DMS114 treated with DMSO at 0.1 percent for 48 hours (cell line): ENCODE results near the gene FTSJ1.
"Not testable (repeated sequence)": the region's sequence is repeated elsewhere in the genome, so short reads cannot be mapped to it uniquely, and the experiment has no call there.

Source experiments
- DNase-seq: peaks from one replicate; lab custom pipeline; 2025; ENCODE audit not compliant: unreplicated experiment; lab: John Stamatoyannopoulos, UW

The FTSJ1 gene

GRCh38 chrX:48492293-48492910 lies 16.4 kb downstream of the FTSJ1 start:
- DNase-seq: no peak

DNA sequence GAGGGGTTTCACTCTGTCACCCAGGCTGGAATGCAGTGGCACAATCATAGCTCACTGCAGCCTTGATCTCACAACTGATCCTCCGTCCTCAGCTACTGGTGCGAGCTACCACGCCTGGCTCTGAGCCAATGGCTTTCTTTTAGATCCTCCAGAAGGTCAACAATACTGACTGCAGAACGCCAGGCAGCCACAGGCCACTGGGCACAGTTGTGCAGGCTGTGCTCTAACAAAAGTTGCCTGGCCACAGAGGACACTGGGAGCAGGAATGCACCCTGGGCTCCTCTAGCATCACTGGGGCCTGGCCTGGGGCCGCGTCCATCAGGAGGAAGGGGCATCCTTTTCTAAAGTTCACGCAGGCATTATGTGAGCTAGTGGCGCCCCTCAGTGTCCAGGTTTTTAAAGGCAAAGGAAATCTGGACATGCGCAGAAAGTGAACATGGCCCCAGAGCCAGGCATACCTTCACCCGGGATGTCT lies 17.9 kb downstream of the FTSJ1 start:
- no peak for DNase-seq

DNA sequence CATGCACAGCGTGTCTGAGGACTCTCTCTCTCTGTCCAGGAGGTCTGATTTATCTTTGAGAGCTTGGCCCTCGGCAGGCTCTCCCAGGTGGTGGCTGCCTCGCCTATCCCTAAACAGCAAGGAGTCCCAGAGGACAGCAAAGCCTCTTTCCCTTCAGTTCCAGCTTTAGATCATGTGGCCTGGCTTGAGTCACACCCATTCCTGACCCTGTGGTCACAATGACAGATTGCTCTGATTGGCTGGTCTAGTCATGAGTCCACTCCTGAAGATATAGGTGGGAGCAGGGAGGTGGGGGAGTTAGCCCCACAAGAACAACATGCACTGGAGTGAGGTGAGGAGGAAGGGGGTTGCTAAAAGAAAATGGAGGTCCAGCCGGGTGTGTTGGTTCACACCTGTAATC lies 20.7 kb downstream of the FTSJ1 start:
- DNase-seq: no peak

- DNase-seq: no peak
Measured at GRCh38 chrX:48497871-48498270, 21.9 kb downstream of the FTSJ1 start.

GRCh38 chrX:48498374-48498809 lies 22.4 kb downstream of the FTSJ1 start:
- no peak for DNase-seq

GRCh38 chrX:48504261-48504660 lies 28.3 kb downstream of the FTSJ1 start:
- DNase-seq: no peak

GRCh38 chrX:48505481-48505880 lies 29.5 kb downstream of the FTSJ1 start:
- no peak for DNase-seq

DNA sequence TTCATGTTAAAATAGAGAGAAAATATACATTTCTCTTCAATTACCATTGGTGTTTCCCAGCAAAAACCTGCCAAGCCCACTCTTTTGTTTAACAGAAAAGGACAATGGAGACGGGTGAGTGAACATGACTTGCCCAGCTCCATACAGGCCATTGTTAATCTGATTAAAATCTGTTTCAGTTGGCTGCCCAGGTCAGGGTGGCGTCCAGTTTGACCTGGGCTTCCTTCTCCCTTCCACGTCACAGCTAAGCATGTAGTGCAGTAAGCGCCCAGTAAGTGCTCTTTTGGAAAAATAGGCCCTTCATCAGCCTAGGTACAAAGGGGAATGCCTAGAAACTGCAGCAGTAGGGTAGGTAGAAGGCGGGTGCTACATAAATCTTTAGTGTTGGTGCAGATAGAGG lies 31.2 kb downstream of the FTSJ1 start:
- no peak for DNase-seq

DNA sequence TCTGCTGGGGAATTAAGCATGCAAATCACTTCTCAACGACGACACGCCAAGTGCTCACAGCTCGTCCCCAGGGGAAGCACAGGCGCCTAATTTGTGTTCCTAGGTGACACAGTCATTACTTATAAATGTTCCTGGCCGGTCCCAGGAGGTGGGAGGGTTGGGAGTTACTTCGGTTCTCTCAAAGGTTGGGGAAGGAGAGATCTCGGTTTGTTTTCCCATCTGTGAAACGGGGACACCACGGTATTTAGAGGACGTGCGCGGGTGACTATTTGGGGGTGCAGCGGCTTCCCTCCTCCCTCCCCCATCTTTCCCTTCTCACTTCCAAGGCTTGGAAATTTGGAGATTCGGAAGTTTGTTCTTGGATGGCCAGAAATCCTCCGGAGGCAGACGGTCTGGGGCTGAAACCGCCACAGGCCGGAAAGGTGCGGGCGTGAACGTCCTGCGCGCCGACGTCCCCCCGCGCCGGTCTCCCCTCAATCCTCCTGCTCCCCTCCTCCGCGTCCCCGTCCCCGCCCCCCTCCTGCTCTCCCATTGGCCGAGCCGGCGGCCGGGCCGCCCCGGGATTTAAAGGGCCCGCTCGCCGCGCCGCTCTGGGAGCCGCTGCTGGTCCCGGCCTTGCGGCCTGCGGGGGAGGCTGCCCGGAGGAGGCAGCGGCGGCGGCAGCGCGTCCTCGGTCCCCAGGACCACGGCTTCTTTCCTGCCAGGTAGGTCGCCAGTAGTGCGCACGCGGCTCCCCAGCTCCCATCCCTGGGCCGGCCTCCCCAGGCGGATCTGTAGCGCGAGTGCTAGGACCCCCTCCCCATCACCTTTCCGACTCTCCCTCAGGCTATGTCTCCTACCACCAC lies 32.6 kb downstream of the FTSJ1 start, which contains the start of gene PORCN:
TSS of gene PORCN (plus strand) at position 593 of the 845 bp plus-strand sequence. CDS start 829 bp downstream, outside the sequence.
- peak; percentile 23 for DNase-seq

DNA sequence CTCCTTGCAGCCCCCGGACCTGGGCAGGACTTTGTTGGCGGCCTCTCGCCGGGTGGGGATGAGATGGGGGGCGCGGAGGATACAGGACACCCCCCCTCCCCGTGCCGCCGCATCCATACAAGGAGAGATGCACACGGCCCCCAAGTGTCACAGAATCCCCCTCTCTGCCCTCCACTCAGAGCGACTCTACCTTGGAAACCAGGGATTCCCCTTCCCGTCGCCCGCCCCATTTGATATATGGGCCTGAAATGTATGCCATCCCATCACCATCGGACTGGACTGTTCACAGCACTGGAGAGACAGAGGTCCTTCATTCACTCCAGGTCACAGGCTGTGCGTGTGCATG lies 33.2 kb downstream of the FTSJ1 start:
- DNase-seq: no peak

DNA sequence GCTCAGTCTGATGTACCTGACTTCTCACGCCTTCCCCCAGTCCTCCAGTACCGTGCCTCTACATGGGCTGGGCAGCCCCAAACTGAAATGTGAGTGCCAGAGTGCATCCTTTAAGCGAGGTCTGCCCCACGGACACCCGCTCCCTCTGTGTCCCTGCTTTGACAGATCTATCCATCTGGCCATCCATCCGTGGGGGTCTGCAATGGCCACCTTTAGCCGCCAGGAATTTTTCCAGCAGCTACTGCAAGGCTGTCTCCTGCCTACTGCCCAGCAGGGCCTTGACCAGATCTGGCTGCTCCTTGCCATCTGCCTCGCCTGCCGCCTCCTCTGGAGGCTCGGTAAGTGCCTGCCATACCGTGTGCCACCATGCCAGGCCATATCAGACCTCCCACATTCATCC lies 33.6 kb downstream of the FTSJ1 start:
- no peak for DNase-seq

- no peak for DNase-seq
Measured at GRCh38 chrX:48511560-48511959, 35.6 kb downstream of the FTSJ1 start.

DNA sequence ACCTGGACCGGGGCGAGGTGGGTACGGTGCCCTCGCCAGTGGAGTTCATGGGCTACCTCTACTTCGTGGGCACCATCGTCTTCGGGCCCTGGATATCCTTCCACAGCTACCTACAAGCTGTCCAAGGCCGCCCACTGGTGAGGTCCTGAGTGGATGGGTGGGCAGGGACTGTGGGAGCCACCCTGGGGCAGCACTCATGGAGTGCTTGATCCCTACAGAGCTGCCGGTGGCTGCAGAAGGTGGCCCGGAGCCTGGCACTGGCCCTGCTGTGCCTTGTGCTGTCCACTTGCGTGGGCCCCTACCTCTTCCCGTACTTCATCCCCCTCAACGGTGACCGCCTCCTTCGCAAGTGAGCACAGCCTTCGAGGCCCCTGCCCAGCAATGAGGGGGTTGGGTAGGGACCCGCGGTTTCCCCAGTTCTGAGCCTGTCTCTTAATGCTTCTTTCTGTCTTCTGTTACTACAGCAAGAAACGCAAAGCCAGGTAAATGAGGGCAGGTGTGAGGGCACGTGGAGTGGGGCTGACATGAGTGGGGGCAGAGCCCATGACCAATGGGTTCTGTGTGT lies 36.5 kb downstream of the FTSJ1 start:
- DNase-seq: no peak

GRCh38 chrX:48513670-48514069 lies 37.7 kb downstream of the FTSJ1 start:
- no peak for DNase-seq

GRCh38 chrX:48514126-48514806 lies 38.3 kb downstream of the FTSJ1 start:
- DNase-seq: no peak

GRCh38 chrX:48514868-48515460 lies 39.0 kb downstream of the FTSJ1 start:
- DNase-seq: no peak

GRCh38 chrX:48515842-48516241 lies 39.8 kb downstream of the FTSJ1 start:
- DNase-seq: no peak

- DNase-seq: no peak
Measured at GRCh38 chrX:48516285-48516684, 40.3 kb downstream of the FTSJ1 start.

GRCh38 chrX:48516987-48517386 lies 41.0 kb downstream of the FTSJ1 start:
- no peak for DNase-seq

GRCh38 chrX:48519481-48519880 lies 43.5 kb downstream of the FTSJ1 start:
- not testable (repeated sequence) for DNase-seq

DNA sequence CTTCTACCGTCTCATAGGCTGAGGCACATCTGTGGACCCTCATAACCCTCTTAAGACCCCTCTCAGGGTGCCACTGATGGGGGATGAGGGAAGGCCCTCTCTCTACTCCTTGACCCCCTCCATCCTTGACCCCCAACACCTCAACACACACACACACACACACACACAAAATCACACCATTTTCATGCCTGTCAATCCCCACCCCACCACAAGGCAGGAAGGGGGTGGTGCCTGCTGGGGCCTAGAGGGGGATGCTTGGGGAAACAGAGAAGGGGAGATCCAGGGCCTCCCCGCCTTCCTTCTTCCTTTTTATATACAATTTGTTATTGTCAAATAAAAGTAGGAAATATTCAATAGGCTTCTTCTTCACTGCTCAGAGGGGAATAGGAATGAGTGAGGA lies 44.5 kb downstream of the FTSJ1 start:
- DNase-seq: no peak
